Measurements from ENCODE around the gene RUNDC1.

The RUNDC1 gene

GRCh38 chr17:43031666-43032065 lies 51.3 kb downstream of the RUNDC1 start:
- in situ Hi-C loops (cut with MboI; ENCODE audit: low pct_unique_long_range_greater_than_20kb, low sequenced_read_pairs, unreplicated experiment): no loop called here
- no peak for DNase-seq (ENCODE audit: low spot score)
- TF ChIP-seq CTCF (IDR thresholded peaks at IDR 0.05; ENCODE audit: extremely low read depth, insufficient read depth, missing control alignments): no peak

- no peak for DNase-seq (ENCODE audit: low spot score)
- in situ Hi-C loops (cut with MboI; ENCODE audit: low pct_unique_long_range_greater_than_20kb, low sequenced_read_pairs, unreplicated experiment): no loop called here
- no peak for TF ChIP-seq CTCF (IDR thresholded peaks at IDR 0.05; ENCODE audit: extremely low read depth, insufficient read depth, missing control alignments)
Observed at GRCh38 chr17:43033948-43034881, 53.9 kb downstream of the RUNDC1 start.

GRCh38 chr17:43034894-43035293 lies 54.5 kb downstream of the RUNDC1 start:
- in situ Hi-C loops (cut with MboI; ENCODE audit: low pct_unique_long_range_greater_than_20kb, low sequenced_read_pairs, unreplicated experiment): no loop called here
- no peak for DNase-seq (ENCODE audit: low spot score)
- no peak for TF ChIP-seq CTCF (IDR thresholded peaks at IDR 0.05; ENCODE audit: extremely low read depth, insufficient read depth, missing control alignments)

- no peak for TF ChIP-seq CTCF (IDR thresholded peaks at IDR 0.05; ENCODE audit: extremely low read depth, insufficient read depth, missing control alignments)
- in situ Hi-C loops (cut with MboI; ENCODE audit: low pct_unique_long_range_greater_than_20kb, low sequenced_read_pairs, unreplicated experiment): no loop called here
- no peak for DNase-seq (ENCODE audit: low spot score)
Observed at GRCh38 chr17:43039646-43040045, 59.3 kb downstream of the RUNDC1 start.

- no peak for TF ChIP-seq CTCF (IDR thresholded peaks at IDR 0.05; ENCODE audit: extremely low read depth, insufficient read depth, missing control alignments)
- DNase-seq (ENCODE audit: low spot score): no peak
- in situ Hi-C loops (cut with MboI; ENCODE audit: low pct_unique_long_range_greater_than_20kb, low sequenced_read_pairs, unreplicated experiment): no loop called here
Observed at GRCh38 chr17:43040655-43041054, 60.3 kb downstream of the RUNDC1 start.

GRCh38 chr17:43042025-43042628 lies 61.8 kb downstream of the RUNDC1 start:
- no peak for TF ChIP-seq CTCF (IDR thresholded peaks at IDR 0.05; ENCODE audit: extremely low read depth, insufficient read depth, missing control alignments)
- in situ Hi-C loops (cut with MboI; ENCODE audit: low pct_unique_long_range_greater_than_20kb, low sequenced_read_pairs, unreplicated experiment): no loop called here
- no peak for DNase-seq (ENCODE audit: low spot score)

All from GM13977 (cell line).